Measurements from ENCODE around the gene TTBK1. TPM values are rescaled to one million over a fixed set of nuclear protein-coding genes. Genes with fewer than 3 reads are reported as not detected.

Gene TTBK1
- total and polyA plus RNA-seq, 4 donors, result 0.05 to 0.31 (median 0.12) TPM

GRCh38 chr6:43216200-43216599, 27.1 kb upstream of the TTBK1 start:
- no peak for ATAC-seq (ENCODE audit: insufficient read depth, low FRiP score)

GRCh38 chr6:43217351-43217750, 25.9 kb upstream of the TTBK1 start:
- H3K27ac ChIP-seq (ENCODE audit: low read depth in 1 of 2, low read length in 1 of 2), result no peak overlapping the region
- no peak overlapping the region for H3K4me3 ChIP-seq
- no peak for TF ChIP-seq CTCF (IDR thresholded peaks at IDR 0.05; ENCODE audit: control extremely low read depth, extremely low read depth)
- ATAC-seq (ENCODE audit: insufficient read depth, low FRiP score) (no peak), DNase-seq (peak; percentile 10 to 69 (median 42))
- no peaks in the 10 kb centered on the region for H3K27me3 ChIP-seq (ENCODE audit: control insufficient read depth in 3 of 3, insufficient read depth in 3 of 3, low read length in 2 of 3)
- H3K4me1 ChIP-seq (ENCODE audit: control insufficient read depth in 5 of 5, insufficient read depth in 5 of 5, low read length in 5 of 5), result peaks cover 0 to 1% (median 0%) of the 10 kb centered on the region in 5 donors
- no peaks in the 10 kb centered on the region for H3K9me3 ChIP-seq (ENCODE audit: control insufficient read depth in 4 of 4, insufficient read depth in 3 of 4, low read length in 3 of 4)
- H3K36me3 ChIP-seq (ENCODE audit: control insufficient read depth in 4 of 4, insufficient read depth in 4 of 4, low read length in 4 of 4), result peaks cover 5 to 24% (median 9%) of the 10 kb centered on the region in 4 donors
- H3K9ac ChIP-seq (ENCODE audit: insufficient read depth in 1 of 2, low read length in 2 of 2), result no peak overlapping the region
- 66 to 87% methylated on average over 5 of the region's 5 CpGs for WGBS, 2 donors

More at GRCh38 chr6:43216200-43216599, 27.1 kb upstream of the TTBK1 start:
- Histone ChIP-seq H3K4me3 (no peak overlapping the region), H3K9me3 (ENCODE audit: control insufficient read depth in 4 of 4, insufficient read depth in 3 of 4, low read length in 3 of 4) (no peaks in the 10 kb centered on the region), H3K9ac (ENCODE audit: insufficient read depth in 1 of 2, low read length in 2 of 2) (no peak overlapping the region), H3K4me1 (ENCODE audit: control insufficient read depth in 5 of 5, insufficient read depth in 5 of 5, low read length in 5 of 5) (no peaks in the 10 kb centered on the region), H3K27me3 (ENCODE audit: control insufficient read depth in 3 of 3, insufficient read depth in 3 of 3, low read length in 2 of 3) (no peaks in the 10 kb centered on the region), H3K36me3 (ENCODE audit: control insufficient read depth in 4 of 4, insufficient read depth in 4 of 4, low read length in 4 of 4) (peaks cover 5 to 22% (median 9%) of the 10 kb centered on the region in 4 donors), H3K27ac (ENCODE audit: low read depth in 1 of 2, low read length in 1 of 2) (no peak overlapping the region)
- TF ChIP-seq CTCF (IDR thresholded peaks at IDR 0.05; ENCODE audit: control extremely low read depth, extremely low read depth), result no peak
- DNase-seq, result no peak
- 94% methylated on average over 12 of the region's 12 CpGs for WGBS, 2 donors

- no peak for TF ChIP-seq CTCF (IDR thresholded peaks at IDR 0.05; ENCODE audit: control extremely low read depth, extremely low read depth)
- Histone ChIP-seq H3K4me1 (ENCODE audit: control insufficient read depth in 5 of 5, insufficient read depth in 5 of 5, low read length in 5 of 5) (peaks cover 0 to 4% (median 0%) of the 10 kb centered on the region in 5 donors), H3K27me3 (ENCODE audit: control insufficient read depth in 3 of 3, insufficient read depth in 3 of 3, low read length in 2 of 3) (no peaks in the 10 kb centered on the region), H3K9me3 (ENCODE audit: control insufficient read depth in 4 of 4, insufficient read depth in 3 of 4, low read length in 3 of 4) (no peaks in the 10 kb centered on the region), H3K4me3 (no peak overlapping the region), H3K36me3 (ENCODE audit: control insufficient read depth in 4 of 4, insufficient read depth in 4 of 4, low read length in 4 of 4) (peaks cover 4 to 32% (median 11%) of the 10 kb centered on the region in 4 donors), H3K27ac (ENCODE audit: low read depth in 1 of 2, low read length in 1 of 2) (no peak overlapping the region), H3K9ac (ENCODE audit: insufficient read depth in 1 of 2, low read length in 2 of 2) (no peak overlapping the region)
- 95 to 97% methylated on average over 3 of the region's 3 CpGs for WGBS, 2 donors
- ATAC-seq (ENCODE audit: insufficient read depth, low FRiP score) (no peak), DNase-seq (no peak)
These were observed 24.2 kb upstream of the TTBK1 start for GRCh38 chr6:43219119-43219518.

GRCh38 chr6:43219814-43220213, 23.5 kb upstream of the TTBK1 start:
- peaks cover 4 to 32% (median 11%) of the 10 kb centered on the region in 4 donors for H3K36me3 ChIP-seq (ENCODE audit: control insufficient read depth in 4 of 4, insufficient read depth in 4 of 4, low read length in 4 of 4)
- DNase-seq, result no peak
- H3K9ac ChIP-seq (ENCODE audit: insufficient read depth in 1 of 2, low read length in 2 of 2), result no peak overlapping the region
- H3K27ac ChIP-seq (ENCODE audit: low read depth in 1 of 2, low read length in 1 of 2), result no peak overlapping the region
- peaks cover 0 to 4% (median 0%) of the 10 kb centered on the region in 5 donors for H3K4me1 ChIP-seq (ENCODE audit: control insufficient read depth in 5 of 5, insufficient read depth in 5 of 5, low read length in 5 of 5)
- no peak for TF ChIP-seq CTCF (IDR thresholded peaks at IDR 0.05; ENCODE audit: control extremely low read depth, extremely low read depth)
- H3K27me3 ChIP-seq (ENCODE audit: control insufficient read depth in 3 of 3, insufficient read depth in 3 of 3, low read length in 2 of 3), result no peaks in the 10 kb centered on the region
- H3K9me3 ChIP-seq (ENCODE audit: control insufficient read depth in 4 of 4, insufficient read depth in 3 of 4, low read length in 3 of 4), result no peaks in the 10 kb centered on the region
- H3K4me3 ChIP-seq, result no peak overlapping the region
- no peak for ATAC-seq (ENCODE audit: insufficient read depth, low FRiP score)
- WGBS, 2 donors, result 88 to 92% methylated on average over 7 of the region's 7 CpGs

All from lung (tissue), 12 donors.